Memory B cell (primary cell): ENCODE data around the gene UBA3.

Source experiments
- ATAC-seq: fragments of 150-1000 bp; cut with Tn5 transposase; 2 replicates; pipeline ENCODE4 v1.10.0; 2021; ENCODE audit warnings: low read depth, mild to moderate bottlenecking, moderate library complexity
- DNase-seq, 2 donors: peaks; one replicate each; pipeline ENCODE4 v3.0.0; 2022; ENCODE audit warnings: low spot score in 2 of 2
- H3K27ac Mint-ChIP-seq: one replicate; pipeline ENCODE4 v1.8.0; 2022; ENCODE audit warnings: mild to moderate bottlenecking, moderate library complexity, mixed read lengths
- H3K27me3 Mint-ChIP-seq: one replicate; pipeline ENCODE4 v1.8.0; 2022; ENCODE audit warnings: mixed read lengths
- H3K36me3 Mint-ChIP-seq: one replicate; pipeline ENCODE4 v1.8.0; 2022; ENCODE audit warnings: mild to moderate bottlenecking, mixed read lengths
- H3K4me1 Mint-ChIP-seq: one replicate; pipeline ENCODE4 v1.8.0; 2022; ENCODE audit warnings: mixed read lengths
- H3K4me3 Mint-ChIP-seq: one replicate; pipeline ENCODE4 v1.8.0; 2022; ENCODE audit warnings: mild to moderate bottlenecking, moderate library complexity, mixed read lengths
- H3K9me3 Mint-ChIP-seq: one replicate; pipeline ENCODE4 v1.8.0; 2022; ENCODE audit warnings: mixed read lengths

Gene UBA3

GRCh38 chr3:69005071-69005790 lies 74.9 kb downstream of the UBA3 start:
- H3K27ac Mint-ChIP-seq, result no peak overlapping the region
- no peaks in the 10 kb centered on the region for H3K4me1 Mint-ChIP-seq
- H3K27me3 Mint-ChIP-seq, result no peaks in the 10 kb centered on the region
- ATAC-seq, result no peak
- DNase-seq, result no peak
- H3K36me3 Mint-ChIP-seq, result peaks cover 19% of the 10 kb centered on the region
- no peaks in the 10 kb centered on the region for H3K9me3 Mint-ChIP-seq
- H3K4me3 Mint-ChIP-seq, result no peak overlapping the region
